22Rv1 (cell line): ENCODE data around the gene RSBN1L.

Experiments used
- ZFX ChIP-seq: fragments of 450-650 bp; IDR thresholded peaks from 2 replicates; pipeline ENCODE4 v1.6.1; 2017; ENCODE audit warnings: antibody characterized with exemption, borderline replicate concordance
- TF ChIP-seq, protein P1 (sequence below): fragments of 450-650 bp; IDR thresholded peaks from 2 replicates; pipeline ENCODE4 v1.5.1; 2017; ENCODE audit warnings: mild to moderate bottlenecking

DNA sequence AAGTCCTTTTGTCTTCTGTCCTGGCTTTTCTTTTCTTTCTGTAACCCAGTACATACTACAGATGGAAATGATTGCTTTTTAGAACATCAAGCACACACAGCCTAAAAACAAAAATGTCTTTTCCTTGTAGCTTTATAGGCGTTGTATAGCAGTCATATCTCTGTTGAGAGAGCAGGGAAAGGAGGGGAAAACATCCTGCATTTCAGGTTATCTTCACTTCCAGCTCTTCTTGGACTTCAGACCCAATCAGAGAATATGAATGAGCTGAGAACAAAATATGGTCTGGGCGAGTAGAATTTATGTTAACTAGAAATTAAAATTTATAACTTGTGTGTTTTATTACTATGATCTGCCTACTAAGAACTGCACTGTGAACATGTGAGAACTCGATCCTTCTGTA, 87.3 kb downstream of the RSBN1L start:
- TF ChIP-seq, protein P1, sequence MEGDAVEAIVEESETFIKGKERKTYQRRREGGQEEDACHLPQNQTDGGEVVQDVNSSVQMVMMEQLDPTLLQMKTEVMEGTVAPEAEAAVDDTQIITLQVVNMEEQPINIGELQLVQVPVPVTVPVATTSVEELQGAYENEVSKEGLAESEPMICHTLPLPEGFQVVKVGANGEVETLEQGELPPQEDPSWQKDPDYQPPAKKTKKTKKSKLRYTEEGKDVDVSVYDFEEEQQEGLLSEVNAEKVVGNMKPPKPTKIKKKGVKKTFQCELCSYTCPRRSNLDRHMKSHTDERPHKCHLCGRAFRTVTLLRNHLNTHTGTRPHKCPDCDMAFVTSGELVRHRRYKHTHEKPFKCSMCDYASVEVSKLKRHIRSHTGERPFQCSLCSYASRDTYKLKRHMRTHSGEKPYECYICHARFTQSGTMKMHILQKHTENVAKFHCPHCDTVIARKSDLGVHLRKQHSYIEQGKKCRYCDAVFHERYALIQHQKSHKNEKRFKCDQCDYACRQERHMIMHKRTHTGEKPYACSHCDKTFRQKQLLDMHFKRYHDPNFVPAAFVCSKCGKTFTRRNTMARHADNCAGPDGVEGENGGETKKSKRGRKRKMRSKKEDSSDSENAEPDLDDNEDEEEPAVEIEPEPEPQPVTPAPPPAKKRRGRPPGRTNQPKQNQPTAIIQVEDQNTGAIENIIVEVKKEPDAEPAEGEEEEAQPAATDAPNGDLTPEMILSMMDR = no peak
- no peak for TF ChIP-seq ZFX
